ENCODE data around the gene TSEN2.
"Not testable (repeated sequence)": the region's sequence is repeated elsewhere in the genome, so short reads cannot be mapped to it uniquely, and the experiment has no call there.

Gene TSEN2

DNA sequence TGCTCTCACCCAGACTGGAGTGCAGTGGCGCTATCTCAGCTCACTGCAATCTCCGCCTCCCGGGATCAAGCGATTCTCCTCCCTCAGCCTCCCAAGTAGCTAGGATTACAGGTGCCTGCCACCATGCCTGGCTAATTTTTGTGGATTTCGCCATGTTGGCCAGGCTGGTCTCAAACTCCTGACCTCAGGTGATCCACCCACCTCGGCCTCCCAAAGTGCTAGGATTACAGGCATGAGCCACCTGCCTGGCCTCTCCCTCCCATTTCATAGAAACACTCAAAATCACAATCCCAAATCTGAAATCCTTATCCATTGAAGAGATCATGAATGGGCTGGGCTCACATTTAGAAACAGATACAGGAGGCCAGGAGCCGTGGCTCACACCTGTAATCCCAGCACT, 15.1 kb upstream of the TSEN2 start:
- not testable (repeated sequence) for H3K4me1 ChIP-seq (ENCODE audit: control insufficient read depth, insufficient read depth, low read length); H3K27me3 ChIP-seq (ENCODE audit: control insufficient read depth, insufficient read depth, low read length); H3K27ac ChIP-seq (ENCODE audit: low read depth, low read length); H3K9ac ChIP-seq (ENCODE audit: low read length); H3K36me3 ChIP-seq (ENCODE audit: control insufficient read depth, insufficient read depth, low read length); H3K4me3 ChIP-seq (ENCODE audit: low read length)

DNA sequence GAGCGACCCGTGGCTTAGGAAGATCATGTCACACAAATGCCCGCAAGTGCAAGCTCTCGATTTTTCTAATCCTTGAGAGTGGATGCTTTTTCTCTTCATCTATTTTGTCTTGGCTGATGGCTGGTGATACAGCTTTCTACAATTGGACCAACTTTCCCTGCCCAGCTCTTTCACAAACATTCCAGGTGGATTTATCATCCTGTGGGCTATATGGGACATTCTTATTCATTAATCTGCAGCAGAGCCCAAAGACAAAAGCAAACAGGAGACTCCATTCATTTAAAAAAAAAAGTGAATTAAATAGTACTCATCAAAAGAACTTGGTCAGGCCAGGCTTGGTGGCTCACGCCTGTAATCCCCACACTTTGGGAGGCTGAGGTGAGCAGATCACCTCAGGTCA, 14.2 kb upstream of the TSEN2 start:
- no peaks in the 10 kb centered on the region for H3K27me3 ChIP-seq (ENCODE audit: control insufficient read depth, insufficient read depth, low read length)
- no peak overlapping the region for H3K27ac ChIP-seq (ENCODE audit: low read depth, low read length)
- no peak overlapping the region for H3K4me3 ChIP-seq (ENCODE audit: low read length)
- no peak overlapping the region for H3K9ac ChIP-seq (ENCODE audit: low read length)
- no peaks in the 10 kb centered on the region for H3K4me1 ChIP-seq (ENCODE audit: control insufficient read depth, insufficient read depth, low read length)
- no peaks in the 10 kb centered on the region for H3K36me3 ChIP-seq (ENCODE audit: control insufficient read depth, insufficient read depth, low read length)

DNA sequence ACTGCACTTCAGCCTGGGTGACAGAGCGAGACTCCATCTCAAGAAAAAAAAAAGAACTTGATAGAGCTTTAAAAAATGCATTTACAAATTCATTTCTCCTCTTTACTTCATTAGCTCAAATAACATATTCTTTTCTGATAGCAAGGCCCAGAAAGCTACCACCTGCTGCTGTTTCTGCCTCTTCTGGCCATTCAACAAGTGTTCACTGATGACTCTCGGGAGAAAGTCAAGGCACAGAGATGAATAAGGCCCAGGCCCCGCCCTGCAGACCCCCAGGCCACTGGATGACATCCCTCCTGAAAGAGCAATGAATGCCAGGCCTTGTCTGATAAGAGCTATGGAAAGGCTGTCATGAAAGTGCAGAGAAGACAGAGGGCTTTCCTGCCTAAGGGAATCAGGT, 13.6 kb upstream of the TSEN2 start:
- H3K27ac ChIP-seq (ENCODE audit: low read depth, low read length), result no peak overlapping the region
- H3K4me3 ChIP-seq (ENCODE audit: low read length), result no peak overlapping the region
- H3K9ac ChIP-seq (ENCODE audit: low read length), result no peak overlapping the region
- H3K27me3 ChIP-seq (ENCODE audit: control insufficient read depth, insufficient read depth, low read length), result no peaks in the 10 kb centered on the region
- H3K36me3 ChIP-seq (ENCODE audit: control insufficient read depth, insufficient read depth, low read length), result no peaks in the 10 kb centered on the region
- H3K4me1 ChIP-seq (ENCODE audit: control insufficient read depth, insufficient read depth, low read length), result no peaks in the 10 kb centered on the region

DNA sequence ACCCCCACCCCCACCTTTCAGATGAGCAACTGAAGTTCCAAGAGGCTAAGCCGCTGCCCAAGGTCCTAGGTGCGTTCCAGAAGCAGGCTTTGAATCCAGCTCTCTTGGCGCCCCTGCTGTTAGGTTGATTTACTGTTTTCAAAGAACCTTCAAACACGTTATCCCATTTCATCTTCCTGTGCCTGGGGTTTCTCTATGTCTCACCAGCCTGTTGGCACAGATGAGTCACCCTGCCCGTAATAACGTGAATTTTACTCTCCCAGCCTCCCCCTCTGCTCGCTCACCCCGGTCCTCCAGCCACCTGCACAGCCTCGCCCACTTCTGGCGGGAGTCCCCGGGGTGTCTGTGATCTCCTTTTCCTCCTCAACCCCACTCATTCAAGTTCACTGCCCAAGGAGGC, 13.0 kb upstream of the TSEN2 start:
- no peak overlapping the region for H3K27ac ChIP-seq (ENCODE audit: low read depth, low read length)
- no peaks in the 10 kb centered on the region for H3K4me1 ChIP-seq (ENCODE audit: control insufficient read depth, insufficient read depth, low read length)

DNA sequence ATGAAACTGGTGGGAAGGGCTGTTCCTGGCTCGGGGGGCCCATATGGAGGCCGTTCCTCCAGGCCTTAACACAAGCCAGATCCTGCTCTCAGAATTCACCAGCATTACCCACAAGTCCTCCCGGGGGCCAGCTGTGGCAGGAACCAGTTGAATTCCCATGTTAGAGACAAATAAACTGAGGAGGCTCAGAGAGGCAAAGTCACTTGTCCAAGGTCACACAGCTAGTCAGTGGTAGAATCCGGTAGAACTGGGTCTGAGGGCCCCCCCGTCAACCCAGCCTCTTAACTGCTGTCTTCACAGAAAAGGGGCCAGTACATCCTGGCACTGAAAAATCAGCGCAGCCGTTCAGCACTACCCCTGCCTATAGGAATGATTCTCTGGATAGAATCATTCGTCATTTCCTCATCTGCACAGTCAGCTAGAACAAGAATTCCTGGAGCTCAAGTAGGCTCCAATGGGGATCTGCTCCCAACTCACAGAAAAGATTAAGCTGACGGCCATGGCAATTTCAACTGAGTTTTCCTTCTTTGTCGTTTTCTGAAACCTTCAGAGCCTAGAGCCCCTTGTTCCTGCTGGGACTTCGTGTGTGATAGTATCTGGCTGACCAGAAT, 12.2 kb upstream of the TSEN2 start:
- Histone ChIP-seq H3K4me1 (ENCODE audit: control insufficient read depth, insufficient read depth, low read length) (no peaks in the 10 kb centered on the region), H3K36me3 (ENCODE audit: control insufficient read depth, insufficient read depth, low read length) (no peaks in the 10 kb centered on the region), H3K27ac (ENCODE audit: low read depth, low read length) (no peak overlapping the region), H3K27me3 (ENCODE audit: control insufficient read depth, insufficient read depth, low read length) (no peaks in the 10 kb centered on the region), H3K9ac (ENCODE audit: low read length) (no peak overlapping the region), H3K4me3 (ENCODE audit: low read length) (no peak overlapping the region)

More for the DNA sequence above, 13.0 kb upstream of the TSEN2 start:
- Histone ChIP-seq H3K4me3 (ENCODE audit: low read length) (no peak overlapping the region), H3K36me3 (ENCODE audit: control insufficient read depth, insufficient read depth, low read length) (no peaks in the 10 kb centered on the region), H3K27me3 (ENCODE audit: control insufficient read depth, insufficient read depth, low read length) (no peaks in the 10 kb centered on the region), H3K9ac (ENCODE audit: low read length) (no peak overlapping the region)

DNA sequence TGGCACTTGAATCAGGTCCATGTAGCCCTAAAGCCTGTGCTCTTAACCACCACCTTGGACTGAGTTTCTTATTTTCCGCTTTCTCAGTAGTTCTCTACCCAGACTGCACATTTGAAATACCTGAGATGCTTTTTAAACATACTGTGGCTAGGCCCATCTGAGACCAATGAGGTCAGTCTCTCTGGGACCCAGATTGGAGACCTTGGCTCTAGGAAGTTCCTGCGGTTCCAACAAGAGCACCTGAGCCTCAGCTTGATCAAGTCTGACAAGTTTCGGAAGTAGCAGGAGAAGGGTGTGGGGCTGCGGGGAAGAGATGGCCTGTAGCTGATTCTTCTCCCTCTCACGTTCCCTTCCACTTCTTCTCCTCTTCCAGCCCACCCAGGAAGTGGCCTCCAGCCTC, 11.5 kb upstream of the TSEN2 start:
- Histone ChIP-seq H3K4me3 (ENCODE audit: low read length) (no peak overlapping the region), H3K27ac (ENCODE audit: low read depth, low read length) (no peak overlapping the region), H3K9ac (ENCODE audit: low read length) (no peak overlapping the region), H3K27me3 (ENCODE audit: control insufficient read depth, insufficient read depth, low read length) (no peaks in the 10 kb centered on the region), H3K4me1 (ENCODE audit: control insufficient read depth, insufficient read depth, low read length) (no peaks in the 10 kb centered on the region), H3K36me3 (ENCODE audit: control insufficient read depth, insufficient read depth, low read length) (no peaks in the 10 kb centered on the region)

DNA sequence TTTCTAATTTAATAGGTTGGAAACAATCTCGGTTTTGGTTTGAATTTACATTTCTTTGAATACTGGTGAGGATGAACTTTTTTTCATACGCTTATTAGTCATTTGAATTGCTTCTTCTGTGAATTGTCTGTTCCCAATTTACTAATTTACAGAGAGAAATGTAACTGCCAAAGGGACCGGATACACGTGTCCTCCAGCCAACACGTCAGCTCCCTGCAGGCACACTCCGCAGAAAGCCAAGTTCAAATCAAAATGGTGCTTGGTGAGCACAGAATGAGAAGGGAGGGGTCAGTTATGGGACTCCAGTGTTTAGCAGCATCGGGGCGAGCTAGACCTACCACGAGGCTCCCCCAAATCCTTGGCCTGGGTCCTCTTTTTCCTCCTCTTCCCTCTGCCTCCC, 10.8 kb upstream of the TSEN2 start:
- Histone ChIP-seq H3K9ac (ENCODE audit: low read length) (no peak overlapping the region), H3K27me3 (ENCODE audit: control insufficient read depth, insufficient read depth, low read length) (no peaks in the 10 kb centered on the region), H3K4me1 (ENCODE audit: control insufficient read depth, insufficient read depth, low read length) (no peaks in the 10 kb centered on the region), H3K27ac (ENCODE audit: low read depth, low read length) (no peak overlapping the region), H3K4me3 (ENCODE audit: low read length) (no peak overlapping the region), H3K36me3 (ENCODE audit: control insufficient read depth, insufficient read depth, low read length) (no peaks in the 10 kb centered on the region)

DNA sequence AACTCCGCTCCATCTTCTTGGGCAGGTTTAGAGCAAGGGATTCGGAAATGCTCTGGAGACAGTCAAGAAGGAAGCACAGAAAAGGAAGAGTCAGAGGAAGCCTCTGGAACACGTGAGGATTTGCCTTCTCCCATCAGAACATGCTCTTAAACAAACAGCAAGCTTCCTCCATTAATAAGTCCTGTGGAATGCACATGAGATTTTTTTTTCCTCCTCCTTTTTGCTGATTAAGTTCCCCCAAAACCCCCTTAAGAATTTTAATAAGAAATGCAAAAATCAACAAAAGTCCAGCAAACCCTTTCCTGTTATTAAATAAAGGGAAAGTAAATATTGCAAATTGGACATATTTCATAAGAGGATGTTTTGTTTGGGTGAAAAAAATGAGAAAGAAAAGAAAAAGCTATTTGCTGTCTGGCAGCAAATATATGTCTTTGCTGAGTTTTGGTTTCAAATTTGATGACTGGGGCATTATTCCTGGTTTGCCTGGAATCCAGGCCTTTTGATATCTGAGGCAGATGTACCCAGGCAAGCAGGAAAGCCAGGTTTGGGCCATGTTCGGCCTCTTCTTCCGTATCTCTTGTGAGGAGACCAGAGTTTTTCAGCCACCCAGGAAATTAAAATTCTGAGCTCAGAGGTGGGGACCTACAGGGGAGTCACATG, 7.9 kb upstream of the TSEN2 start:
- no peaks in the 10 kb centered on the region for H3K36me3 ChIP-seq (ENCODE audit: control insufficient read depth, insufficient read depth, low read length)
- no peak overlapping the region for H3K27ac ChIP-seq (ENCODE audit: low read depth, low read length)
- H3K9ac ChIP-seq (ENCODE audit: low read length), result no peak overlapping the region
- no peak overlapping the region for H3K4me3 ChIP-seq (ENCODE audit: low read length)
- H3K27me3 ChIP-seq (ENCODE audit: control insufficient read depth, insufficient read depth, low read length), result no peaks in the 10 kb centered on the region
- H3K4me1 ChIP-seq (ENCODE audit: control insufficient read depth, insufficient read depth, low read length), result no peaks in the 10 kb centered on the region

DNA sequence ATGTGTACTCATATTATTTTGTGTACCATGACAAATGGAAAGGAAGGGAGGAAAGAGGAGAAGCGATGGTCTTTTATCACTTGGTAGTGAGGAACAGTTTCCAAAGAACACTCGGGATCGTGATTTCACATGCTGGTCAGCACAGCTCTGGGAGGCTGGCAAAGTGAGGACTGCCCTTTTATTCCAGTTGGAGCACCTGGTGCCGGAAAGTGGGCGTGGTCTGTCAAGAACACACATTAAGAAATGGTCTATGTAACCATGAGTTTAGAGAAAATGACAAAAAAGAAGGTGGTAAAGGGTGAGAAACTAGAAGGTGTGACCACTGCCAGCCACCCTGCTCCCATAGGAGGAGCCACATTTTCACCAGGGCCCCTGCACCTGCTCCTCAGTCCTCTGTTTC, 7.0 kb upstream of the TSEN2 start:
- no peaks in the 10 kb centered on the region for H3K4me1 ChIP-seq (ENCODE audit: control insufficient read depth, insufficient read depth, low read length)
- no peak overlapping the region for H3K27ac ChIP-seq (ENCODE audit: low read depth, low read length)
- no peaks in the 10 kb centered on the region for H3K27me3 ChIP-seq (ENCODE audit: control insufficient read depth, insufficient read depth, low read length)
- H3K4me3 ChIP-seq (ENCODE audit: low read length), result no peak overlapping the region
- H3K36me3 ChIP-seq (ENCODE audit: control insufficient read depth, insufficient read depth, low read length), result no peaks in the 10 kb centered on the region
- no peak overlapping the region for H3K9ac ChIP-seq (ENCODE audit: low read length)

DNA sequence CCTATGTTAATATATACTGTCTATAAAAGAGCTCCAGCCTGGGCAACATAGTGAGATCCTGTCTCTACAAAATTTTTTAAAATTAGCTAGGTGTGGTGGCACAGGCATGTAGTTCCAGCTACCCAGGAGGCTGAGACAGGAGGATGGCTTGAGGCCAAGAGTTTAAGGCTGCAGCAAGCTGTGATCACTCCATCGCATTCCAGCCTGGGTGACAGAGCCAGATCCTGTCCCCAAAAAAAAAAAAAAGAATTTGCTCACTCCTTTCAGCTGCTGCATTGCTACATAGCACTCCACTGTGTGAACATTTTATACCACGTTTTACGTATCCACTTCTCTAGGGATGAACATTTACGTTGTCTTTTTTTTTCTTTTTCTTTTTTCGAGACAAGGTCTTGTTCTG, 6.0 kb upstream of the TSEN2 start:
- no peak overlapping the region for H3K4me3 ChIP-seq (ENCODE audit: low read length)
- no peaks in the 10 kb centered on the region for H3K36me3 ChIP-seq (ENCODE audit: control insufficient read depth, insufficient read depth, low read length)
- no peaks in the 10 kb centered on the region for H3K4me1 ChIP-seq (ENCODE audit: control insufficient read depth, insufficient read depth, low read length)
- no peak overlapping the region for H3K27ac ChIP-seq (ENCODE audit: low read depth, low read length)
- H3K27me3 ChIP-seq (ENCODE audit: control insufficient read depth, insufficient read depth, low read length), result no peaks in the 10 kb centered on the region
- no peak overlapping the region for H3K9ac ChIP-seq (ENCODE audit: low read length)

DNA sequence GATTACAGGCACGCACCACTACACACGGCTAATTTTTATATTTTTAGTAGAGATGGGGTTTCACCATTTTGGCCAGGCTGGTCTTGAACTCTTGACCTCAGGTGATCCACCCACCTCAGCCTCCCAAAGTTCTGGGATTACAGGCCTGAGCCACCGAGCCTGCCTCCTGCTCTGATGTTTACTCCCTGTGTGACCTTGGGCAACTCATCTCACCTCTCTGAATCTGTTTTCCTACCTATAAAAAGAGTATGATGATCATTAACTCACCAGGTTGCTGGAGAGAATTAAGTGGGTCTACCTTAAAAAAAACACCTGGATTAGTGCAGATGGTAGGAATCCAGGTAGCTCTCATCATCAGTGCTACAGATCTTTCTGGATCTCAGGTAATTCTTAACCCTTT, 5.1 kb upstream of the TSEN2 start:
- not testable (repeated sequence) for H3K4me1 ChIP-seq (ENCODE audit: control insufficient read depth, insufficient read depth, low read length); H3K4me3 ChIP-seq (ENCODE audit: low read length); H3K27me3 ChIP-seq (ENCODE audit: control insufficient read depth, insufficient read depth, low read length); H3K27ac ChIP-seq (ENCODE audit: low read depth, low read length); H3K36me3 ChIP-seq (ENCODE audit: control insufficient read depth, insufficient read depth, low read length); H3K9ac ChIP-seq (ENCODE audit: low read length)

DNA sequence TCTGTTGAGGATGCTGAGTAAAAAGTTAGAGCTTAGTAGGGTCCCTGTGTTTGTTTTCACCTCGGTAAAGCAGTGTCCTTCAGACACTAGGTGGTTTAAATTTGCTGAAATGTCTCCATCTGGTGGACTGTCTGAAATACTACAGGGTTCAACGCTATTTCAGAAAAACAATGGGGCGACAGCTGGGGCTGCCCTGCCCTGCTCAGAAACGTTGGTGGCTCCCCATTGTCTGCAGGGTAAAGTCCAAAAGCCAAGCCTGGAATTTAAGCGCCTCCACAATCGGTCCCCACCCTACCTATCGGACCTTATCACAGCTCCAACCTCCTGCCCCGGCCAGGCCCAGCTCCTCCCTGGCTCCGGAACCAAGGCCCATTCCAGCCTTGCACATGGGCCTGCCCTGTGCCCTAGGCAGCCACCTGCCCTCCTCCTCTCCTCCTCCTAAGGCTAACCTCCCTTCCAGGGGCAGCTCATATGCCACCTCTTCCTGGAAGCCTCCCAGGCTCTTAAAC, 4.3 kb upstream of the TSEN2 start:
- Histone ChIP-seq H3K4me1 (ENCODE audit: control insufficient read depth, insufficient read depth, low read length) (peaks cover 7% of the 10 kb centered on the region), H3K9ac (ENCODE audit: low read length) (no peak overlapping the region)

DNA sequence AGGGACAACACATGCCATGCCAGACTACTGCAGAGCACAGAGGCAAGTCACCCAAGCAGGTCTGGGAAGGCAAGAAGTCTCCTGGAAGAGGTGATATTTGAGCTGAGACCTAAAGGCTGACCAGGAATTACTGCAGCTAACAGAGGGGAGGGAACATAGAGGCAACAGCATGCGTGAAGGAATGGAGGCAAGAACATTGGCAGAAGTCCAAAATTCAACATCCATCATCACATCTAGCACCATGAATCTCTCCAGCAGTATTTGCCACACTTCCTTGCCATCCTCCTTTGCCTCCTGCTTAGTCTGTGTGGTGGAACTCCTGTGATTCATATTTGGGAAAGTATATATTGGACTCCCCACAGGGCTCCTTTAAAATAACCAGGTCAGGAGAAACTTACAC, 870 bp upstream of the TSEN2 start:
- Histone ChIP-seq H3K36me3 (ENCODE audit: control insufficient read depth, insufficient read depth, low read length) (no peaks in the 10 kb centered on the region), H3K27me3 (ENCODE audit: control insufficient read depth, insufficient read depth, low read length) (no peaks in the 10 kb centered on the region), H3K27ac (ENCODE audit: low read depth, low read length) (no peak overlapping the region), H3K9ac (ENCODE audit: low read length) (peak overlapping the region; percentile 42), H3K4me3 (ENCODE audit: low read length) (peak overlapping the region; percentile 72), H3K4me1 (ENCODE audit: control insufficient read depth, insufficient read depth, low read length) (peaks cover 8% of the 10 kb centered on the region)

More for the DNA sequence above, 4.3 kb upstream of the TSEN2 start:
- Histone ChIP-seq H3K27me3 (ENCODE audit: control insufficient read depth, insufficient read depth, low read length) (no peaks in the 10 kb centered on the region), H3K36me3 (ENCODE audit: control insufficient read depth, insufficient read depth, low read length) (no peaks in the 10 kb centered on the region), H3K4me3 (ENCODE audit: low read length) (no peak overlapping the region), H3K27ac (ENCODE audit: low read depth, low read length) (no peak overlapping the region)
